Stimulated activated CD4-positive, alpha-beta T cell treated with anti-CD3 and anti-CD28 coated beads, Interleukin-12 subunit alpha, Interleukin-12 subunit beta, amount 100 ng/mL, for 48 hours (primary cell): Measurements from ENCODE around the gene SSTR3.

Source experiments
- DNase-seq, 3 donors: peaks; one replicate each; pipeline ENCODE4 v3.0.0-alpha.2; 2020; ENCODE audit warnings: low read depth in 2 of 3, low spot score in 1 of 3

The SSTR3 gene

DNA sequence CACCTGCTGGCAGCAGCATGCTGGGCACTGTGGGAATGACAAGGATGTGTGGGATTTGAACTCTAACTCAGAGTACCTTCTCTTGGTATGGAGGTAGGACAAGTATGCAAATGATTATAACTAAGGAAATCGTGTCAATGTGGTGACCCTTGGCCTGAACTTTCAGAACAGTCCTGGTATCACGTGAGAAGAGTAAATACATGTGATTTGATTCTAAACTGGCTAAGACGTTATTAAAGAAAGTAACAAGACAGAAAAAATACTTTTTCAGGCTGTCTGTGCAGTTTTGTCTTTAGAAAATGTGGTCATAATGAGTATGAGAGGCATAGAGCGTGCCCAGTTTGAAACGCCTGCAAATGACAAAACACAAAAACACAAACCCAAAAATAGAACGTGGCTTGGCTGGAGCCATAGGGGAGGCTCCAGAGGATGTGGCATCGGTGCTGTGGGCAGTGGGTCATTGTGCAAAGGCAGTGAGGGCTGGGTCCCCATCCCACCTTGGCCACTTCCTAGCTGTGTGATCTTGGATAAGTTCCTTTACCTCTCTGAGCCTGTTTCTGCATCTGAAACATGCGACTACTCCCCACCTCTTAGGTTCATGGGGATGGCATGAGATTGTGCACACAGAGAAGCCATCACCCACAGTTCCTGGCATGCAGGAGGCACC is 44.2 kb downstream of the SSTR3 start:
- no peak for DNase-seq

DNA sequence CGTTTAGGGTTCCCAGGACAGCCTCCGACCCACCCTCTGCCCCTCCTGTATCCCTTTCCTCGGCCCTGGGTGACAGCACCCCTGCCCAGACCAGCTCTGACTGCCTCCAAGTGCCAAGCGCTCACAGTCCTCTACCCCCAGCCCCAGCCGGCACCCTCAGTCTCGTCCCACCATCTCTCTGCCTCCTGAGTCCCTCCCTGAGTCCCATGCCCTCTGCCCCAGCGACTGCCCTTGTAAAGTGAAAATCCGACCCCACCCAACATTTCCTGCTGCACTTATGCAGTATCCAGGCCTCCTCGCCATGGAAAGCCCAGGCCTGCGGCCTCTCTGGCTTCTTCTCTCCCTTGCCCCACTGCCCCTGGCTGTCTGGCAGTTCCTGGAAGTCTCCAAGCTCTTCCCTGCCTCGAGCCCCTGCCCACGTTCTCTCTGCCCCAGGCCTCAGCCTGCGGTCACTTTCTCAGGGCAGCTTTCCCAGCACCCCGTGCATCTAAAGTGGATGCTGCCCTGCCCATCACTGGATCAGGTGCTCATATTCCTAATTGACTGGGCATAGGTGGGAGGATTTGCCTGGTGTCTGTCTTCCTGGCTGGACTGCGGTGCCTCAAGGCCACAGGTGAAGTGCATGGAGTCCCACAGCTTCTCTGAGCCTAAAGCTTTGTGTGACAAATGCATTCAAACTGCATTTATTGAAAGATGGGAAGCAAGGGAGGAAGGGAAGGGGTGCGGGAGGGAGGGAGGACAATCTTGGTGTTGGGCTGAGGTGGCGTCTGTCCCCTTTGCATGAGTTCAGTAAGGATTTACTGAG is 44.9 kb downstream of the SSTR3 start:
- no peak for DNase-seq

DNA sequence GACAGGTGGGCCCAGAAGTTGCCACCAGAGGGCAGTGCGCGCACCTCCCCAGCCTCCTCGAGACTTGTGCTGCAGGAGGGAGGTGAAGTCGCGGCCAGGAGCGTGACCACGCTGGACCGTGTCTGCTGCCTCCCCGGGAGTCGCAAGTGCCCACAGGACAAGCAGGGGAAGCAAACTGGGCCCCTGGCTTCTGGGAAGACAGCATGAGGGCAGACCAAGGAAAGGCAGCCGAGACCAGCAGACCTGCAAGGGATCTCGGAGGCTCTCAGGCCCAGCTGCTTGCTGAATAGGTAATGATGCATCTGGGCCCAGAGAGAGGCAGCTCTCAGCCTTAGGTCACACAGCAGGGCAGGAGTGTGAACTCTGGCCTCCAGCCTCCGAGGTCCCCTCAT is 45.6 kb downstream of the SSTR3 start:
- DNase-seq, result peak; percentile 76 to 89 (median 78)

DNA sequence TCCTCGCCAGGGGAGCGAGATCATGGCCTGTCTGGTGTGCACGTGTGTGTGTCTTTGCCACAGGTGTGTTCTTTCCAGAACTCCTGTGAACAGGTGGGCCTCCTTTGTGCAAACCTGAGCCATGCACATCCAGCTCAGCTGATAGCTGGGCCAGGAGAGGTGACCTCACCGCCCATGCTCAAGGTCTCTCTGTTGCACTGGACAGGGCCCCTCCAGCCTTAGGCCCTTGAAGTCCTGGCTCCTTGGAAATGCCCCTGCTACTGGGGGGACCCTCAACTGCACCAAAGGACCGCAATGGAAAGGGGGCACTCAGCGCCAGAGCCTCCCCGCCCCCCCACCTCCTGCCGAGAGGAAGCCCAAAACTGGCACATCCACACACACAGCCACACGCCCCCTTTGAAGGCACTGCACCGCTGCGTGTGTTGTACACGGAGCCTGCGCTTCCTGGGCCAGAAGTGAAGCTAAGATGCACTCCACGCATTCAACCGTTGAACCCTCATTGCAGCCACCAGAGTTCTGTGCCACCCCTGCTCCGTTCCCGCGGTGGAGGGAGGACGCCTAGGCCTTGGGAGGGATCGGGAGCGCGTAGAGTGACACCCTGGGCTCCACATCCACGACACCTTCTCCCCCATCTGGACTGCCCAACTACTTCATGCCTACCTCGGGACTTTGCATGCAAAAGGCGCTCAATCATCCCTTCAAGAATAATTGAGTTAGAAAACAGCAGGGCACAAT is 46.2 kb downstream of the SSTR3 start:
- no peak for DNase-seq

DNA sequence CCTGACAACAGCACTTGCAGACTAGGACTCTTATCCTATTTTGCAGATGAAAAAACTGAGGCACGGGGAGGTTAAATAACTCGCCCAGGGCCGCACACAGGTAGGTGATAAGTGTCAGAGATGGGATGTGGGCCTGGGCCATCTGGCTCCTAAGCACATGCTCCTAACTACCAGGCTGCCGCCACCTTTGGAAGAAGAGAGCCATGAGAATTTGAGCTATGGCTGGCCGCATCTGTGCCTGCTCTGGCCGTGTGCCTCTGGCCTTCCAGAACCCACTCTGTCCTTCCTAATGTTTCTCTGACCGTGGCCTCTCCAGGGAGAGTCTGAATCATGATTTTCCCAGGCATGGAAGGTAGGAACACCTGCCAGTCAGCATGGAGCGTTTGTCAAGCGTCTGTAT is 47.2 kb downstream of the SSTR3 start:
- DNase-seq, result no peak

DNA sequence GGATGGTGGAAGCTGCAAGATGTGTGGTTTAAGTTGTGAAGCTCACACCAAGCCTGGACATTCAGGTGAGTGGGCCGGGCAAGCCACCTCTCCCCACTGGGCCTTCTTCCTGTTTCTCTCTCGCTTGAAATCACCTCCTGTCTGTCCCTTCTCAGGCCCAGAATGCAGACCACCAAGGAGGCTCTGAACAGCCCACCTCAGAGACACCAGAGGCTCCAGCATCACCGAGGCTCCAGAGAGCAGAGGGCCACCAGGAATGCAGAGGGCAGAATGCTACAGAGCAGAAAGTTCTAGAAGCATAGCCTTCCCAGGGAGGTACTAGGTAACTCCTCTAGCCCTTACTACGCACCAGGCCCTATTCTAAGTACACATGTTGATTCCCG is 47.8 kb downstream of the SSTR3 start:
- DNase-seq, result no peak

DNA sequence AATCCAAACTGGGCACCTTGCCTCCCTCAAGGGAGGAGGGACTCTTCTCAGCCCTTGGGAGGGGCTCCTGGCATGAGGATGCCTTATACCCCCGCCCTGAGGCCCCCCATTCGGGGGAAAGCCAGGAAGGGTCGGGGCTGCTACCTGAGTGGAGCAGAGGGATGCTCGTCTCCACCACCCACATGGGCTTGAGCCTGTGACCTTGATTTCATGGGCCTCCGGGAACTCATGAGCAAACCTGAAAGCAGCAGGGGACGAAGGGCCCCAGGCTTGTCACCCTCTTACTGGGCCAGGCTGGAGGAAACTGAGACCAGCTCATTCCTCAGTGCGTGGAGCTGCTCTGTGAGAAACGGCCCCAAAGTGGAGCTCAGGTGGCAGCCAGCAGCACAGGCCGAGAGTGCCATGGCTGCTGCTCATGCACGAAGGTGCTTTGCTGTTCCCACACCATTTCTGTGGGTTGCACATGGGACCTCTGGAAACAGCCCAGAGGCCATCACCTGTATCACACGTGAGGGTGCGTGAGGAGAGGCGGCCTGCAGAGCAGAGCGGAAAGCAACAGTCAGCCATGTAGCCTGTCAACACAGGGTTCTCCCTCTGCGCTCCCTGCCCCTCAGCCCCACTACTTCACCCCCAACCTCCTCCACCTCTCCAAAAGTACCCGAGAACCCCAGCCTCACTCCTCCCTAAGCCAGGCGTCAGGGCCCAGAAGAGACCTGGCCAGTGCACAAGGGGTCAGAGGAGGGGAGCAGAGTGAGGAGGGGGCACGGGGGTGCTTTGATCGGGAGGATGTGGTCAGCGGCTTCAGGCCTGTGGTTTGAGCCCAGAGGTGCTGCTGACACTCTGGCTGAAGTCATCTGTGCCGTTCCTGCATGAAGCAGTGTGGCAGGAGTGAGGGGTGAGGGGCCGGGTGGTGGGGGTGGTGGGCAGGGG is 48.4 kb downstream of the SSTR3 start:
- peak; percentile 73 to 81 (median 74) for DNase-seq

DNA sequence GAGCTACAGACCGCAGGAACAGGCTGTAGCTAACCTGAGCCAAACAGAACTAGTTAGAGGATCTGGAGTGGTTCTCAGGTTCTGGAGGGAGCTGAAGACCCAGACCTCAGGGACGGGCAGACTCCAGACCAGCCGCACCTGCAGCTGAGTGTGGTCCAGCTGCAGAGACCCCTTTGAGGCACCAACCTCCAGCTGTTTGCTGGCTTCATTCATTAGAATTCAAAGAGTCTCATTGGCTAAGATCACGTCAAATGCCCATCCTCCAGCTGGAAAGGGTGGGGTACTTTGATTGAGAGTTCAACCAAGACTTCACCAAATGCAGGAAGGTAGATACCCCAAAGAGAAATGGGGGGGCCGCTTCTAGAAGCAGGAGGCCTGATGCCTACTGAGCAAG is 49.2 kb downstream of the SSTR3 start:
- DNase-seq, result no peak

DNA sequence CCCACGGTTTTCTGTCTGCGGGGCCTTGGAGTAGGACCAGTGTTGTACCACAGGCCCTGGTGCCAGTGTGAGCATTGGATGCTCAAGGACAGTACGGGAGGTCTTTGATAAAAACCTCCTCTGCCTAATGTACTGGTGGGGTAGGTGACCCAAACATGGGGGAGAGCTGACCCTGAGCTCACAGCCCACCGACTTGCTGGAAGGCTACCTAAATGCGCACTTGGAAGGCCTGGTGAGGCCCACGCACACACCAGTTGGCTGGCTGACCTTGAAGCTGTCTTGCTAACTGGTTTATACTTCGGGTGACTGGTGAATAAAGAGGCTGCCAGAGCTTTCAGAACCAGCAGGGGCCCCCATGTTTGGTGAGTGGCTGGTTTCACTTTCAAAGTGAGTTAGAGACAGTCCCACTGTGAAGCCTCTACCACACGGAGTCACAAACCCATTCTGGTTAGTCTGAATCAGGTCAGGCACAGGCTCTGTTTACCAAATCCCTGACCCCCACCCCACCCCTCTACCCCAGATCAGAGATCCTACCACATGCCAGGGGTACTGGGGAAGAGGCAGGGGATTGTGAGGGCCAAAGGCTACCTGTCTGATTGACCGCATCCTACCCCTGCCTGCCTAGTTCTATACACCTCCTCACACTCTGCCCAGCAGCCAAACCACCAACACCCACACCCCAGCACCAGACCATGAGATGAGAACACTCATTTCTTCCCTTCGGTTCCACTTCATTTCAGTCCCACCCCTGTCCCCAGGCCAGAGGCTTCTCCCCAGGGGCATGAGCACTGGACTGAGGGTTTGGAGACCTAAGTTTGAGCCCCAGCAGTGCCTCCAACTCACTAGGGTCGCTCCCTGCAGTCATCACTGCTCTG is 49.8 kb downstream of the SSTR3 start:
- peak; percentile 74 to 82 (median 77) for DNase-seq

DNA sequence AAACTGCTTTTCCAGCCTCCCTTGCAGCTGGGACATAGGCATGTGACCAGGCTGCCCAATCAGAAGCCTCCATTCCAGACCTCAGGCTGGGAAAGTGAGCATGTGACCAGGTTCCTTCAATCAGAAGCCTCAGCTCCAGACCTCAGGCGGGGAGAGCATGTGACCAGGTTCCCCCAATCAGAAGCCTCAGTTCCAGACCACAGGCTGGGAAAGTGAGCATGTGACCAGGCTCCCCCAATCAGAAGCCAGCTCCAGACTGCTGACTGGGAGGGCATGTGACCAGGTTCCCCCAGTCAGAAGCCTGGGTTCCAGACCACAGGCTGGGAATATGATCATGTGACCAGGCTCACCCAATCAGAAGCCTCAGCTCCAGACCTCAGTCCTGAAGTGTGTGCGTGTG is 50.8 kb downstream of the SSTR3 start:
- DNase-seq, result peak in 1 of 3 donors; percentile 47

DNA sequence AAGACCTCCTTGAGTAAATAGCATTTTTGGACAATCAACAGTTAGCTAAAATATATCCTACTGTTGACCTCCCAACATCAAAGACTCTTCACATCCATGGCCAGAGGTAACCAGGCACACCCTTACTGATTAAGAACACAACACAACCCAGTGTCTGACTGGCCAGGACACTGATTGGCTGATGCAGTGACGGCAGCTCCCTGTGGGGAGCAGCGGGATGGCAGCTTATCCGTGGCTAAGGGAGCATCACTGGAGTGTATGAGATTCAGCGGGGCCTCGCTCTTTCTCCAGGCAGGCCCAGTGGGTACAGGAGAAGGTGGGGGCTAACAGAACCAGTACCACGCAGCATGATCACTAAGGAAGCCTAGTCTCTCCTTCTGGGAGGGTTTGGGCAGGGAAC is 52.2 kb downstream of the SSTR3 start:
- no peak for DNase-seq

DNA sequence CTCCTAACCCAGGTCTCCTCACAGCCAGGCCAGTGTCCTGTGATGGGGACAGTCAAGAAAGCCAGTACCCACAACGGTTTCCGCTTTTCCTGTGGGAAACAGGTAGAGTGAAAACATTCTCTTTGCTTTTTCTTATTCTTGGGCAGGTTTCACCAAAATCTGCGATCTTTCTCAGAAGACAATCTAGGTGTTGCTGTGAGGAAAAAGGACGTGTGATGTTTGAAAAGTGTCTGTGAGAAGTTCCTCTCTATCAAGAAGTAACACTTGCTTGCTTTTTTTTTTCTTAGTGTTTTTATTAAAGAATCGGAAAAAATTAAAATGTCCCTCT is 53.4 kb downstream of the SSTR3 start:
- no peak for DNase-seq

DNA sequence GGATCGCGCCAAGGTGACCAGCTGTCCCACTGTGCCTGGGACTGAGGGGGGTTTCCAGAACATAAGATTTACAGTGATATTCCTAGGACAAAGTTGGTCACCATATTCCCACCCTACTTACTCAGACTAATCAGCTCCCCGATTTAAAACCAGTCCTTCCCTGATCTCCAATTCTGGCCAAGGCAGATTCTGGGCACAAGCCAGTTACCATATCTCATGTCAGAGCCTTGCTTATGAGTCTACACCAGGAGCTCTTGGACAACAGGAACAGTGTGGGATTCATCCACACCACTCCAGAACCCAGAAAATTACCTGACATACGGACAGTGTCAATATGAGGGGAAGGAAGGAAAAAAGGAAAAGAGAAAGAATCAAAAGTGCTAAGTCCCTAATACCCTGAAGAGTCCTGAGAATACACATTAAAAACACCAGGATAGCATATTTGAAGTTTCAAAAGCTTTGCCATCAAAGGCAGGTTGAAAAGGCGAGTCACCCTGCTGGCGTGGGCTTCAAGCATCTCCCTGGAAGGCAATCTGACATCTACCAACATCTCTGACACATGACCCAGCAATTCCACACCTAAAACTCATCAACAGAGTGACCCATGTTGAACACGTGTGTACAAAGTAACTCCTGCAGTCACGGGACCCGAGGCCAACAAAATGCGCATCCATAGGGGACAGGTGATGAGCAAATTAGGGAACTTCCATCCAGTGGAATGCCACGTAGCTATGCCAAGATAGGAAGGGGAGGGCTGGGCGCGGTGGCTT is 54.6 kb downstream of the SSTR3 start:
- DNase-seq, result no peak

DNA sequence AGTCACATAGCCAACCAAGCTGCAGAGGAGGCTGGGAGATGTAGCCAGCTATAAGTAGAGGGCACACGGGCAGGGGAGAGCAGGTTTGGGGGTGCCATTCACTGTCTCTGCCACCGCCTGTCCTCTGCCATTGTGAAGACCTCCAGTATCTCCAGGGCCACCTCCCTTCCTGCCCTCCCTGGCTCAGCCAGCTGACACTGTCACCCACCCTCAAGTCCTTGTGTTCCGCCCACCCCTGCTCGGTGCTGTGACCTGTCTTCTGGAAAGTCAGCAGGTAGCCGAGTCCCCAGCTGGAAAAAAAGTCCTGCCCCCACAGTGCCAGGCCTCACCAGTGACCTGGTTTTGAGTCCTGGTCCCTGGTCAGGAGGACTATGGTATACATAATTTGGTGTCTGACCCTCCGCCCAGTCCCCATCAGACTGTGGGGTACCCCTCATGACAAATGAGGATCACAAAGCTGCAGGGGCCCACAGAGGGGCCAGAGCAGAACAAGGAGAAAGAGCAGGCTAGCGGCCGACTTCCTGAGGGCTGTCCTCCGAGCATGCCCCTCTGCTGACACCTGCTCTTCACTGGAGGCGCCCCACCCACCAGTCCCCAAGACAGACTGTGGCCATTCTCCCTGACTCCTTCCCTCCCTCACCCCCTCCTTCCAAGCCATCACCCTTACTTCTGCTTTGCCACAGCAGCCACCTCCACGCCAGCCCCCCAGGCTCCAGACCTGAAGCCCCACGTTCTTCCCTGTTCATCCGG is 55.4 kb downstream of the SSTR3 start:
- no peak for DNase-seq

DNA sequence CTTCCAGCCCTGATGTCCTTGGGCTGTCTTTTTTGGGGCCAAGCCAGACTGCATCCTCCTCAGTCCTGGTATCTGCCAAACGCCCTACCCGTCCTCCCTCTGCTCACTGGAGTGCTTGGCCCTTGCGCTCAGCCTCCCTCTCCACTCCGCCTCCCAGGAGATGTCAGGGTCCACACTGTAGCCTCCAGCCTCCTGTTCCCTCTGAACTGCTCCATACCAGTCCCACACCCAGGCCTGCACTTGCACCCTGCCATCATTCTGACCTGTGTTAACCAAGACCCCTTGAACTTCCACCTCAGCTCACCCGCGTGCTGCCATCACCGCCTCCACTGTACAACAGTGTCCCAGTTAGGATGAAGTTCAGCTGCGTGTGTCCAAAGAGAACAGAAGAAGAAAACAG is 56.3 kb downstream of the SSTR3 start:
- no peak for DNase-seq

DNA sequence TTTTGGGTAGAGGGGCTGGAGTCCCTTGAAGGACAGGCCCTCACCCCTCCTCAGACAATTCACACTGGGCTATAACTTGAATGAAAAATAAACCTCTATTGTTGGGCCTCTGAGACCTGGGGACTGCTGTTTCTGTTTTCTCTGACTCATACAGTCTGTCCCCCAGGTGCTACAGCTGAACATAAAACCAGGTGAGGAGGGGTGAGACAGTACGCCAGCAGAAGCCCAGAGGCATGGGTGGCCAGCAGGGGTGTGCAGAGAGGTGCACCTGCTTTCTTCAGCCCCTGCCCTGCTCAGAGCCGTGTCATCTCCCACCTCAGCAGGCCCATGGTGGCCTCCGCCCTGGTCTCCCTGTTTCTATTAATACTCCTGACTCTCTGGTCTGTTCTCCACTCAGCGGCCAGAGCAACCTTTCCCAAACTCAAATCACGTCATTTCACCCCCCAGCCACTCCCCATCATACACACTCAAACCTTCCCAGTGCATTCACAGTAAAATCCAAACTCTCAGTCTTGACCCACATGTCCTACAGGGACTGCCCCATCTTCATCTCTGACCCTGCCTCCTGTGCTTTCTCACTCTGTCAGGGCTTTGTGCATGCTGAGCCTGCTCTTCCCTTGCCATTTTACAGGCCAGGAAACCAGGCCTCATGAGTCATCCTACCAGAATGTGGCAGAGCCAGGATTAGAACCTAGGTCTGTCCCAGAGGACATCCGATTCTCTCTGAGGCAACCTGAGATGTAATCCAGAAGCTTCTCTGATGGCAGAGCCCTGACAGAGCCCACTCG is 57.2 kb downstream of the SSTR3 start:
- no peak for DNase-seq
